ENCODE measurements around the gene MAGEA11. TPM values are rescaled to one million over a fixed set of nuclear protein-coding genes. Genes with fewer than 3 reads are reported as not detected.
"Not testable (repeated sequence)": the region's sequence is repeated elsewhere in the genome, so short reads cannot be mapped to it uniquely, and the experiment has no call there.

Gene MAGEA11
- total RNA-seq, 1 donor from 2014 or later: not detected

- DNase-seq (no peak), ATAC-seq (ENCODE audit: poor library complexity) (no peak)
- intact Hi-C loops (cut with DNase I): no loop called here
Observed at GRCh38 chrX:149713279-149714050, 1.6 kb downstream of the MAGEA11 start.

GRCh38 chrX:149715468-149715867, 3.6 kb downstream of the MAGEA11 start:
- intact Hi-C loops (cut with DNase I): no loop called here
- DNase-seq (no peak), ATAC-seq (ENCODE audit: poor library complexity) (no peak)

- intact Hi-C loops (cut with DNase I): no loop called here
- no peak for ATAC-seq (ENCODE audit: poor library complexity)
Observed at GRCh38 chrX:149716632-149717031, 4.8 kb downstream of the MAGEA11 start.

GRCh38 chrX:149717803-149718202, 5.9 kb downstream of the MAGEA11 start:
- intact Hi-C loops (cut with DNase I): no loop called here
- ATAC-seq (ENCODE audit: poor library complexity) (no peak), DNase-seq (no peak)

More at GRCh38 chrX:149716632-149717031, 4.8 kb downstream of the MAGEA11 start:
- DNase-seq: no peak

DNA sequence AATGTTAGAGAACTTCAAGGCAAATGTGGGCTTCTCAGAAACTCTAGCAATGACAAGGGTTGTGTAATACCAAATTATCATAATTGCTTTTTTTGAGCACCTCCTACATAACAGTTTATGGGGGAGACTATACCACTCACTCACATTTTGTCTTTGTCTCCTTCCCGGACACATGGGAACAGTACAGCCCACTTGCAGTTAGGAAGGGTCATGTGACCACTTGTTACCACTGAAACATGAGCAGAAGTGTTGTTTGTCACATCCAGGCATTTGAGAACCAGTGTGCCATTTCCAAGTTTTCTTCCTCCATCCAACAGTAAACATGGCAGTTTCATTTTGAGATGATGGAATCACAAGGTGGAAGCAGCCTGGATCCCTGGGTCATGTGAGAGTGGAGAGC, 6.9 kb downstream of the MAGEA11 start:
- intact Hi-C loops (cut with DNase I): no loop called here
- DNase-seq: no peak
- ATAC-seq (ENCODE audit: poor library complexity): no peak

DNA sequence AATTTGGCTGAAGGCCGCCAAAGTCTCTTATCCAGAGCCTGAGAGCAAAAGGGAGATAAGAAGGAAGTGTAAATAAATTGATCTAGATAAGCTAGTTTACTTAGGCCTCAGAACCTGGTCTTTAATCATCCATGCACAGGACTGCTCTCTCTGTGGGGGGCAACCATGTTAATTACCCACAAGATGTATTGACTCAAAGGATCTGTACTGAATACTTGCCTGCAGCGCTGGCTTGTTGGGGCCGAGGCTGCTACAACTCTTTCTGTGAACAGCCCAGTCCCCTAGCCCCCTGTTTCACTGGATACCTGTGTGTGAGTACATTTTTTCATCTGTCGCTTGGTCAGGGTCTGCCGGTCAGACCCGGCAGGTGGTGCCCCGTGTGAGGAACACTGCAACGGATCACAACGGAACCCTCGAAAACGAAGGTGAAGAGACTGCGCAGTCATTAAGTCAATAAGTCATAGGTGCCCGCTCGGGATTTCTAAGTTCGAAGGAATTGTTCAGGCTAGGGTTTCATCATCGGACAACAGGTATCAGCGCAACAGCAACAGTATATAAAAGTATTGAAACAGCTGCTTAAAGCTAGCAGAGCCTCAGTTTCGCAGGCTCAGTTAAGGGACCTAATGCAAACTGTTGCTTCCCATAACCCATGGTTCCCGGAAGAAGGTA, 8.3 kb downstream of the MAGEA11 start:
- intact Hi-C loops (cut with DNase I): no loop called here
- ATAC-seq (ENCODE audit: poor library complexity): no peak

GRCh38 chrX:149721241-149721640, 9.4 kb downstream of the MAGEA11 start:
- ATAC-seq (ENCODE audit: poor library complexity); DNase-seq; intact Hi-C loops (cut with DNase I): not testable (repeated sequence)

More for the DNA sequence above, 8.3 kb downstream of the MAGEA11 start:
- no peak for DNase-seq

- DNase-seq: no peak
- intact Hi-C loops (cut with DNase I): no loop called here
- no peak for ATAC-seq (ENCODE audit: poor library complexity)
Observed at GRCh38 chrX:149721778-149722177, 9.9 kb downstream of the MAGEA11 start.

GRCh38 chrX:149723583-149724118, 11.8 kb downstream of the MAGEA11 start:
- DNase-seq; intact Hi-C loops (cut with DNase I); ATAC-seq (ENCODE audit: poor library complexity): not testable (repeated sequence)

DNA sequence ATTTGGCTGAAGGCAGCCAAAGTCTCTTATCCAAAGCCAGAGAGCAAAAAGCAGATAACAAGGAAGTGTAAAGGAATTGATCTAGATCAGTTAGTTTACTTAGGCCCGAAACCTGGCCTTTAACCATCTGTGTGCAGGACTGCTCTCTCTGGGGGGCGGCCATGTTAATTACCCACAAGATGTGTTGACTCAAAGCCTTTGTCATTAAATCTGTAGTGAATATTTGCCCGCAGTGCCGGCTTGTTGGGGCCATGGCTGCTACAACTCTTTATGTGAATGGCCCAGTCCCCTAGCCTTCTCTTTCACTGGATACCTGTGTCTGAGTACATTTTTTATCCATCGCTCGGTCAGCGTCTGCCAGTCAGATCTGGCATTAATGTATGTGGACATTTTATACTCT, 15.4 kb downstream of the MAGEA11 start:
- ATAC-seq (ENCODE audit: poor library complexity); DNase-seq; intact Hi-C loops (cut with DNase I): not testable (repeated sequence)

DNA sequence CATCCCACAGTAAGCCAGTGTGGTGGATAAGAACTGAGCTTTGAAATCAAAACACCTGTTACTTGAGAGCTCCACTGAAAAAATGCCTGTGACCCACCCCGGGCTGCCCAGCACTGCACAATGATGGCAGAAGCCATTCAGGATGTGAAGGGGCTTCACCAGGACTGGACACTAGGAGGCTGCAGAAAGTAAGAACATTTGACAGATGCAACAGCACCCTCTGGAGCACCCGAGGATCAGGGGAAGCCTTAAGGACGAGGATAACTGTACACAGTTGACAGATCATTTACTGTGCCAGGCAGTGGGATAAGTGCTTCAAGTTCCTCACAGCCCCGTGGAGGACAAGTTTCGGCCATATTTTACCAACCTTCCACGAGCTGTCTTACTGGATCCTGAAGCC, 30.4 kb downstream of the MAGEA11 start:
- DNase-seq; ATAC-seq (ENCODE audit: poor library complexity): not testable (repeated sequence)

GRCh38 chrX:149746390-149747007, 34.6 kb downstream of the MAGEA11 start:
- intact Hi-C loops (cut with DNase I); ATAC-seq (ENCODE audit: poor library complexity); DNase-seq: not testable (repeated sequence)

More for the DNA sequence above, 30.4 kb downstream of the MAGEA11 start:
- intact Hi-C loops (cut with DNase I): not testable (repeated sequence)

DNA sequence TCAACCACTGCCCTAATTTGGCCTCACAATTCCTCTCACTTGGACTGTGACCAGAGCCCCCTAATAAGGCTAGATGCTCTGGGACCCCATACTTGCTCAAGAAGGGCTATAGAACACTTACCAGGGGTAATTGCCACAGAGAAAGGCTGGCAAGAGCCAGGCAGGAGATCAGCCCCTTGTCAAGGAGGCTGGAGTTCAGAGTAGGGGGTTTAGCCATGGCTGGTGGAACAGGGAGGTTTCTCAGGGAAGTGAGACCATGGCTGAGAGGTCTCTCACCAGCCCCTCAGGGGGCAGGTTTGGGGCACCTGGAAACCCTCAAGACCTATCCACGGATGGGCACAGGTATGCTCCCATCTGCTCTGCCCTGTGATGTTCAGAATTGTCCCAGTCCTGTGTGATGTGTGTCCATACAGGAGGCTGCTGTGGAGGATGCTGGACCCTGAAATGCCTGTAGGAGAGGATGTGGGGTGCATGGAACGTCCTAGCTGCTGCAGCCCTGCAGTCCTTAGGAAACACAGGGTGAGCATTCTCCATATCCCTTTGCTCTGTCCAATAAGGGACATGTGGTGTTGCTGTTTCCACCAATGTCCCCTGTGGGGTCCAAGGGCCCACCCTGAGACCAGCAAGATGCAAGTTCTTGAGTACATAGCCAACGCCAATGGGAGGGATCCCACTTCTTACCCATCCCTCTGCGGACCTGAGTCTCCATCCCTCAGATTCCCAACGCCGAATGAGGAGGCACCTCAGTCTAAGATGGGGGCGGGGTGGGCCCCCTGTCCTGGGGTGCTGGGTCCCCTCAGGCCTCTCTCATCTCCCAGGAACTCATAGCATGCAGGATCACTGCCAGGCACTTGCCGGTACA, 45.6 kb downstream of the MAGEA11 start:
- no peak for ATAC-seq (ENCODE audit: poor library complexity)
- DNase-seq: no peak
- intact Hi-C loops (cut with DNase I): no loop called here

GRCh38 chrX:149758068-149758714, 46.3 kb downstream of the MAGEA11 start:
- intact Hi-C loops (cut with DNase I): no loop called here
- DNase-seq (no peak), ATAC-seq (ENCODE audit: poor library complexity) (no peak)

DNA sequence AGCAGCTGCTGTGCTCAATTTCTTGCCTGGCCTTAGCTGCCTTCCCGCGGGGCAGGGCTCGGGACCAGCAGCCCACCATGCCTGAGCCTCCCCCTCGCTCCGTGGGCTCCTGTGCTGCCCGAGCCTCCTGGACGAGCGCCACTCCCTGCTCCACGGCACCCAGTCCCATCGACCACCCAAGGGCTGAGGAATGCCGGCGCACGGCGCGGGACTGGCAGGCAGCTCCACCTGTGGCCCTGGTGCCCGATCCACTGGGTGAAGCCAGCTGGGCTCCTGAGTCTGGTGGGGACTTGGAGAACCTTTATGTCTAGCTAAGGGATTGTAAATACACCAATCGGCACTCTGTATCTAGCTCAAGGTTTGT, 46.8 kb downstream of the MAGEA11 start:
- DNase-seq; intact Hi-C loops (cut with DNase I); ATAC-seq (ENCODE audit: poor library complexity): not testable (repeated sequence)

DNA sequence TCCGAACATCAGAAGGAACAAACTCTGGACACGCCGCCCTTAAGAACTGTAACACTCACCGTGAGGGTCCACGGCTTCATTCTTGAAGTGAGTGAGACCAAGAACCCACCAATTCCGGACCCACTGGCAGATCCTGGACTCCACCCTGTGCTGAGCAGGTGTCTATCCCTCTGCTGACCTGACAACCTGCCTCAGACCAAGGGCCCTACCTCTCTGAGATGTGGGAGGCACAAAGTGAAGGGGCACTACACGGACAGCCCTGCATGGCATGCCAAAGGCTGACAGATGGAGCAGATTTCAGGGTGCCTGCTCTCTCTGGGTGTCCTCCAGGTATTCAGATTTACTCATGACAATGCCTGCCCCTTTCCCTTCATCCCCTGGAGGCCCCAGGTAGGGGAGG, 48.0 kb downstream of the MAGEA11 start:
- intact Hi-C loops (cut with DNase I): no loop called here
- ATAC-seq (ENCODE audit: poor library complexity) (no peak), DNase-seq (no peak)

DNA sequence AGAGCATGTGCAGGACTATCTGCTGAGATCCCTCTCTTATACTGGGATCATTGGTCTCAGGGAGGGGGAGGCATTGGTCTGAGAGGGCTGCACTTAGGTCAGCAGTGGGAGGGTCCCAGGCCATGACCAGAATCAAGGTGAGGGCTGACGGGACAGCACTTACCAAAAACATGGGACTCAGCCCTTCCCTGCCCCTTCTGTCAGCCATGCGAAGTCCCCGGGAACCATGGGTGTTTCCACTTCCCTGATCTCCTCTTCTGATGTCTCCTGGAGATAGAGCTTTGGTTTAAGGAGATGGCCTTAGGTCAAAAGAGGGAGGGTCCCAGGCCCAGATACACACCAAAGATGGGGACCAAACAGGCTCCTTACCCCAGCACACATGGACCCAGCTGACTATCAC, 49.1 kb downstream of the MAGEA11 start:
- intact Hi-C loops (cut with DNase I): no loop called here
- no peak for ATAC-seq (ENCODE audit: poor library complexity)
- no peak for DNase-seq

All from Right ventricle myocardium superior (tissue), 1 donor.